ENCODE measurements around the gene AGRN.

The AGRN gene

GRCh38 chr1:1087351-1088028 is 67.6 kb downstream of the AGRN start:
- in situ Hi-C loops (cut with HindIII; ENCODE audit: low sequenced_read_pairs) = no loop called here
- TF ChIP-seq, protein P1, sequence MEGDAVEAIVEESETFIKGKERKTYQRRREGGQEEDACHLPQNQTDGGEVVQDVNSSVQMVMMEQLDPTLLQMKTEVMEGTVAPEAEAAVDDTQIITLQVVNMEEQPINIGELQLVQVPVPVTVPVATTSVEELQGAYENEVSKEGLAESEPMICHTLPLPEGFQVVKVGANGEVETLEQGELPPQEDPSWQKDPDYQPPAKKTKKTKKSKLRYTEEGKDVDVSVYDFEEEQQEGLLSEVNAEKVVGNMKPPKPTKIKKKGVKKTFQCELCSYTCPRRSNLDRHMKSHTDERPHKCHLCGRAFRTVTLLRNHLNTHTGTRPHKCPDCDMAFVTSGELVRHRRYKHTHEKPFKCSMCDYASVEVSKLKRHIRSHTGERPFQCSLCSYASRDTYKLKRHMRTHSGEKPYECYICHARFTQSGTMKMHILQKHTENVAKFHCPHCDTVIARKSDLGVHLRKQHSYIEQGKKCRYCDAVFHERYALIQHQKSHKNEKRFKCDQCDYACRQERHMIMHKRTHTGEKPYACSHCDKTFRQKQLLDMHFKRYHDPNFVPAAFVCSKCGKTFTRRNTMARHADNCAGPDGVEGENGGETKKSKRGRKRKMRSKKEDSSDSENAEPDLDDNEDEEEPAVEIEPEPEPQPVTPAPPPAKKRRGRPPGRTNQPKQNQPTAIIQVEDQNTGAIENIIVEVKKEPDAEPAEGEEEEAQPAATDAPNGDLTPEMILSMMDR (IDR thresholded peaks at IDR 0.05; ENCODE audit: low read depth, low read length, missing control alignments) = no peak
- no peak overlapping the region for H3K4me3 ChIP-seq (ENCODE audit: low read depth, low read length)
- DNase-seq (ENCODE audit: low read depth) = no peak

DNA sequence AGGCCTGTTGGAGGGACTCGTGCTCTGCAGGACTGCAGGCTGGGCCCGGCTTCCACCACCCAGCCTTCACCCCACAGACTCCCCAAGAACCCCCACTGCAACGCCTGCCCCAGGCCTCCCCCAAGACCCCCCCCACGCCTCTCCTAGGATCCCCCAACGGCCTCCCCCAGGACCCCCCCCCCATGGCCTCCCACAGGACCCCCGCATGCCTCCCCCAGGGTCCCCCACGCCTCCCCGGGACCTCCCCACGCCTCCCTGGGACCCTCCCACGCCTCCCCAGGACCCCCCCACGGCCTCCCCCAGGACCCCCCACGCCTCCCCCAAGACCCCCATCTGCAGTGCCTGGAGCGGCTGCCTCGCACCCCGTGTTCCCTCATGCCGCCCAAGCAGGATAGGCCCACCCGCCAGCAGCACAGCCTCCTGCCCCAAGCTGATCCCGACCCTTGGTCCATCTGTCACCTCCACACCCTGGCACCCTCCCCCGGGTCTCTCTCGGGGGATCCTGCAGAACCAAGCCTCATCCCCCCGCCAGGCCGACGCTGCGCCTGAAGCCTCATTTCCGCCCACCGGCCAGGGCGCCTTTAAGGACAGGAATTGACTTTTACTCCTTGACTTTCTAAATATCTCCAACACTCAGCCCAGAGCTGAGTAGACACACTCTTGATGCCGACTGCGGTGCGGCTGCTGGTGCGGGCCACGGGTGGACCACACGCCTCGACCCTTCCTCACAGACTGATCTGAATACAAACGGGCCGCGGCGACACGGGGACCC is 68.3 kb downstream of the AGRN start:
- H3K4me3 ChIP-seq (ENCODE audit: low read depth, low read length) = no peak overlapping the region
- TF ChIP-seq, protein P1 (IDR thresholded peaks at IDR 0.05; ENCODE audit: low read depth, low read length, missing control alignments) = no peak
- DNase-seq (ENCODE audit: low read depth) = no peak
- in situ Hi-C loops (cut with HindIII; ENCODE audit: low sequenced_read_pairs) = no loop called here

GRCh38 chr1:1088801-1089680 is 69.1 kb downstream of the AGRN start:
- TF ChIP-seq, protein P1 (IDR thresholded peaks at IDR 0.05; ENCODE audit: low read depth, low read length, missing control alignments) = no peak
- in situ Hi-C loops (cut with HindIII; ENCODE audit: low sequenced_read_pairs) = no loop called here

GRCh38 chr1:1089731-1090423 is 70.0 kb downstream of the AGRN start:
- in situ Hi-C loops (cut with HindIII; ENCODE audit: low sequenced_read_pairs) = no loop called here
- H3K4me3 ChIP-seq (ENCODE audit: low read depth, low read length) = no peak overlapping the region
- DNase-seq (ENCODE audit: low read depth) = no peak
- TF ChIP-seq, protein P1 (IDR thresholded peaks at IDR 0.05; ENCODE audit: low read depth, low read length, missing control alignments) = no peak

More at GRCh38 chr1:1088801-1089680, 69.1 kb downstream of the AGRN start:
- DNase-seq (ENCODE audit: low read depth) = no peak
- no peak overlapping the region for H3K4me3 ChIP-seq (ENCODE audit: low read depth, low read length)

GRCh38 chr1:1090424-1091343 is 70.8 kb downstream of the AGRN start:
- TF ChIP-seq, protein P1 (IDR thresholded peaks at IDR 0.05; ENCODE audit: low read depth, low read length, missing control alignments) = no peak
- DNase-seq (ENCODE audit: low read depth) = no peak
- no peak overlapping the region for H3K4me3 ChIP-seq (ENCODE audit: low read depth, low read length)
- in situ Hi-C loops (cut with HindIII; ENCODE audit: low sequenced_read_pairs) = no loop called here

Measured in astrocyte of the cerebellum (primary cell).